Upper lobe of left lung (tissue), 6 donors: ENCODE measurements around the gene TGIF1. TPM values are rescaled to one million over a fixed set of nuclear protein-coding genes. Genes with fewer than 3 reads are reported as not detected.
"Not testable (repeated sequence)": the region's sequence is repeated elsewhere in the genome, so short reads cannot be mapped to it uniquely, and the experiment has no call there.

Experiments used
- ATAC-seq, 2 donors: fragments of 200-7000 bp; cut with Tn5 transposase; one replicate each; pipeline ENCODE4 v1.9.1; 2022; ENCODE audit warnings: mild to moderate bottlenecking in 2 of 2, moderate library complexity in 2 of 2; ENCODE audit not compliant: low FRiP score in 2 of 2
- DNase-seq, 2 donors: peaks; one replicate each; pipeline ENCODE4 v3.0.0-alpha.2; 2019 to 2020
- H3K27ac ChIP-seq, 4 donors: fragments of 200-600 bp; sonication (generic); one replicate each; pipeline ENCODE4 v1.5.1; 2016 to 2019
- H3K27me3 ChIP-seq, 4 donors: fragments of 200-600 bp; sonication (generic); one replicate each; pipeline ENCODE4 v1.5.1; 2017 to 2019
- H3K36me3 ChIP-seq, 4 donors: fragments of 200-600 bp; sonication (generic); one replicate each; pipeline ENCODE4 v1.5.1; 2016 to 2019
- H3K4me1 ChIP-seq, 4 donors: fragments of 200-600 bp; sonication (generic); one replicate each; pipeline ENCODE4 v1.5.1; 2018 to 2019
- H3K4me3 ChIP-seq, 4 donors: fragments of 200-600 bp; sonication (generic); one replicate each; pipeline ENCODE4 v1.5.1; 2017 to 2019; ENCODE audit warnings: mild to moderate bottlenecking in 2 of 4, moderate library complexity in 1 of 4
- H3K9me3 ChIP-seq, 4 donors: fragments of 200-600 bp; sonication (generic); one replicate each; pipeline ENCODE4 v1.5.1; 2018 to 2019
- EP300 ChIP-seq, 4 donors: sonication (generic); formaldehyde crosslinking; IDR thresholded peaks; one replicate each; pipeline ENCODE4 v1.5.1; 2017; ENCODE audit warnings: antibody characterized with exemption in 4 of 4, control low read depth in 2 of 4
- POLR2A ChIP-seq, 4 donors: fragments of 450-650 bp; IDR thresholded peaks; one replicate each; pipeline ENCODE4 v1.5.1; 2016 to 2017; ENCODE audit warnings: antibody characterized with exemption in 4 of 4, mild to moderate bottlenecking in 2 of 4
- POLR2AphosphoS5 ChIP-seq, 2 donors: sonication (generic); formaldehyde crosslinking; IDR thresholded peaks; one replicate each; pipeline ENCODE4 v1.5.1; 2017; ENCODE audit warnings: antibody characterized with exemption in 2 of 2
- WGBS, 2 donors: methylation state at CpG; one replicate each; pipeline ENCODE4 v1.1.5; 2017 to 2018; 5-methylcytosine and 5-hydroxymethylcytosine counted together
- total RNA-seq, 6 donors: library from RNA; depleted of rRNA in 4 of 6; stranded (reverse); fragments of >200 nt in 4 of 6; gene quantifications; one replicate each; pipeline versions ENCODE4 v1.1.0 to v1.2.1, GENCODE V29; 2016 to 2021
- TF ChIP-seq, protein P1 (sequence below), 6 experiments: fragments of 450-650 bp in 4 of 6; fragments of 200-600 bp in 2 of 6; sonication (generic) in 2 of 6; IDR thresholded peaks; one replicate each; pipeline ENCODE4 v1.5.1; 2016 to 2019; ENCODE audit warnings: antibody characterized with exemption in 6 of 6
- donor health status: DM: no; HTN: no; CAD: no; lungs with moderate emphysema.
- donor health status: DM: no; HTN: yes; CAD: no; lungs with severe emphysema.

TGIF1 gene
- total RNA-seq, 6 donors from 2014 or later: 55.8 to 87.0 (median 64.8) TPM

DNA sequence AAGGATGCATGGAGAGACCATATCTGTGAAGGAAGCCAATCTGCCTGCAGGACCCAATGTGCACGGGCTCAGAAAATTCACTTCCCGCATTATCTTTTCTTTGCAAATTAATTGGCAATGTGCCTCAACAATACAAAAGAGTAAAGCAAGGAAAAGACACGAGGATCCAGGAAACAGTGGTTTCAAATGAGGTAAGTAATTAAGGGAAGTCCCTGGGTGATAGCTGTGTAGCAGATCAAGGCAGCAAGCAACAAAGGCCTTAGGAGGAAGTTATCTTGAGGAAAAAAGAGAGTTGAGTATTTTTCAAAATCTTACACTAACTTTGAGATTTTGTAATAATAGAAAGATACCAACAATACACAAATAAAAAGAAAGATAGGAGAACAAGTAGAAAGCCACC is 44.3 kb upstream of the TGIF1 start:
- Histone ChIP-seq H3K27ac (no peak overlapping the region), H3K4me1 (no peaks in the 10 kb centered on the region), H3K36me3 (no peaks in the 10 kb centered on the region), H3K4me3 (no peak overlapping the region), H3K9me3 (no peaks in the 10 kb centered on the region), H3K27me3 (no peaks in the 10 kb centered on the region)
- TF ChIP-seq, protein P1, sequence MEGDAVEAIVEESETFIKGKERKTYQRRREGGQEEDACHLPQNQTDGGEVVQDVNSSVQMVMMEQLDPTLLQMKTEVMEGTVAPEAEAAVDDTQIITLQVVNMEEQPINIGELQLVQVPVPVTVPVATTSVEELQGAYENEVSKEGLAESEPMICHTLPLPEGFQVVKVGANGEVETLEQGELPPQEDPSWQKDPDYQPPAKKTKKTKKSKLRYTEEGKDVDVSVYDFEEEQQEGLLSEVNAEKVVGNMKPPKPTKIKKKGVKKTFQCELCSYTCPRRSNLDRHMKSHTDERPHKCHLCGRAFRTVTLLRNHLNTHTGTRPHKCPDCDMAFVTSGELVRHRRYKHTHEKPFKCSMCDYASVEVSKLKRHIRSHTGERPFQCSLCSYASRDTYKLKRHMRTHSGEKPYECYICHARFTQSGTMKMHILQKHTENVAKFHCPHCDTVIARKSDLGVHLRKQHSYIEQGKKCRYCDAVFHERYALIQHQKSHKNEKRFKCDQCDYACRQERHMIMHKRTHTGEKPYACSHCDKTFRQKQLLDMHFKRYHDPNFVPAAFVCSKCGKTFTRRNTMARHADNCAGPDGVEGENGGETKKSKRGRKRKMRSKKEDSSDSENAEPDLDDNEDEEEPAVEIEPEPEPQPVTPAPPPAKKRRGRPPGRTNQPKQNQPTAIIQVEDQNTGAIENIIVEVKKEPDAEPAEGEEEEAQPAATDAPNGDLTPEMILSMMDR (IDR thresholded peaks at IDR 0.05): no peak
- TF ChIP-seq EP300 (IDR thresholded peaks at IDR 0.05) (no peak), POLR2AphosphoS5 (IDR thresholded peaks at IDR 0.05) (no peak), POLR2A (IDR thresholded peaks at IDR 0.05) (no peak)
- WGBS, 2 donors: 23 to 27% methylated on average over 3 of the region's 3 CpGs
- ATAC-seq (no peak), DNase-seq (no peak)

DNA sequence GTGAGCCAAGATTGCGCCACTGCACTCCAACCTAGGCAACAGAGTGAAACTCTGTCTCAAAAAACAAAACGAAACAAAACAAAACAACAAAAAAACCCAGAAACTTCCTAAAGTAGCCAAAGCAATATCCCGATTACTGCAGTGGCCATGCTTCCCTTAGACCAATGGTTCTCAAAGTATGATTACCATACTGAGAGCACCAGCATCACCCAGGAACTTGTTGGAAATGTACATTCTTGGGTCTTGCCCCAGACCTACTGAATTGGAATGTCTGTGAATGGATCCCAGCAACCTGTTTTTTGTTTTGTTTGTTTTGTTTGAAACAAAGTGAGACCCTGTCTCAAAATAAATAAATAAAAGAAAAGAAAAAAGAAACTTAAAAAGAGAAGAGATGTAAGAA is 41.9 kb upstream of the TGIF1 start:
- peaks cover 0 to 5% (median 1%) of the 10 kb centered on the region in 4 donors for H3K4me1 ChIP-seq
- TF ChIP-seq EP300 (IDR thresholded peaks at IDR 0.05) (no peak), POLR2A (IDR thresholded peaks at IDR 0.05) (no peak)
- TF ChIP-seq, protein P1 (IDR thresholded peaks at IDR 0.05): no peak
- H3K27me3 ChIP-seq: no peaks in the 10 kb centered on the region
- no peak overlapping the region for H3K27ac ChIP-seq
- no peaks in the 10 kb centered on the region for H3K36me3 ChIP-seq
- 95 to 96% methylated on average over 3 of the region's 3 CpGs for WGBS, 2 donors
- no peak overlapping the region for H3K4me3 ChIP-seq
- DNase-seq (no peak), ATAC-seq (no peak)
- no peaks in the 10 kb centered on the region for H3K9me3 ChIP-seq

DNA sequence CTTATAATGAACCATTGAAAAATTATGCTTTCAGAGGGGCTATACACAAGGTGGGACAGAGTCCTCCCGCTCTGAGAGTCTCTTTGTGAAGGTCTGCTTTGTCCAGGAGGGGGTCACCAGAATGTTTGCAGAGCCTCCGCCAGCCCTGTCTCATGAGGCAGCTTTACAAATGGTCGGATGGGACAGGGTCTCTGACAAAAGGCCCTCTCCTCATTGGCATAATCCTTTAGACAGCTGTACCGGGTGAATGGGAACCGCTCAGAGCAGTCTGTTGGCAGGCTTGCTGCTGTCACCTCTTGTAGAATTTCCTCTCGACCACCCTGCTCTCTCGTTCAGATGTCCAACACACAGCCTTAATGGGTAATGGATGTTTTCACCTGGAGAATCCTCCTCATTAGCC is 40.2 kb upstream of the TGIF1 start:
- WGBS, 2 donors: 88 to 93% methylated on average over 7 of the region's 7 CpGs
- Histone ChIP-seq H3K27ac (no peak overlapping the region), H3K27me3 (no peaks in the 10 kb centered on the region), H3K4me3 (no peak overlapping the region), H3K4me1 (peaks cover 0 to 5% (median 1%) of the 10 kb centered on the region in 4 donors), H3K36me3 (no peaks in the 10 kb centered on the region), H3K9me3 (no peaks in the 10 kb centered on the region)
- TF ChIP-seq, protein P1 (IDR thresholded peaks at IDR 0.05): no peak
- TF ChIP-seq POLR2A (IDR thresholded peaks at IDR 0.05) (no peak), EP300 (IDR thresholded peaks at IDR 0.05) (no peak), POLR2AphosphoS5 (IDR thresholded peaks at IDR 0.05) (no peak)
- DNase-seq: no peak
- ATAC-seq: no peak

DNA sequence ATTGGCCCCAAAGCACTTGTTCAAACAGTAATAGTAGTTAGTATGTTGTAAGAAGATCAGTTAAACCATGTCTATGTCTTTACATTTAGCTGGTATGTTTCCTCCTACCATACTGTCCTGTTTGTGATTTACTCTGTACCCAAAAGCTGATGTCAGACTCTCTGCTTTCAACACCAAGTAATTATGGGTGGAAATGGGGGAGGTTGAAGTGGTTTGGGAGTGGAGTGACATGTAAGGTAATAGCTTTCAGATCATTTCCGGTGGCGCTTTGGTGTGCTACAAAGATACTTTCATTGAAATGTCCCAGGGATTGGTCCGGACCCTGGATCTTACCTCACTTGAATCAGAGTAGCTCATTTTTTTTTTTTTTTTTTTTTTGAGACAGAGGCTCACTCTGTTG is 39.7 kb upstream of the TGIF1 start:
- no peak overlapping the region for H3K27ac ChIP-seq
- no peak overlapping the region for H3K4me3 ChIP-seq
- H3K36me3 ChIP-seq: no peaks in the 10 kb centered on the region
- no peak for DNase-seq
- ATAC-seq: no peak
- H3K9me3 ChIP-seq: no peaks in the 10 kb centered on the region
- TF ChIP-seq POLR2A (IDR thresholded peaks at IDR 0.05) (no peak), POLR2AphosphoS5 (IDR thresholded peaks at IDR 0.05) (no peak), EP300 (IDR thresholded peaks at IDR 0.05) (no peak)
- TF ChIP-seq, protein P1 (IDR thresholded peaks at IDR 0.05): no peak
- H3K27me3 ChIP-seq: no peaks in the 10 kb centered on the region
- WGBS, 2 donors: 92 to 93% methylated on average over 3 of the region's 3 CpGs
- peaks cover 0 to 5% (median 1%) of the 10 kb centered on the region in 4 donors for H3K4me1 ChIP-seq

DNA sequence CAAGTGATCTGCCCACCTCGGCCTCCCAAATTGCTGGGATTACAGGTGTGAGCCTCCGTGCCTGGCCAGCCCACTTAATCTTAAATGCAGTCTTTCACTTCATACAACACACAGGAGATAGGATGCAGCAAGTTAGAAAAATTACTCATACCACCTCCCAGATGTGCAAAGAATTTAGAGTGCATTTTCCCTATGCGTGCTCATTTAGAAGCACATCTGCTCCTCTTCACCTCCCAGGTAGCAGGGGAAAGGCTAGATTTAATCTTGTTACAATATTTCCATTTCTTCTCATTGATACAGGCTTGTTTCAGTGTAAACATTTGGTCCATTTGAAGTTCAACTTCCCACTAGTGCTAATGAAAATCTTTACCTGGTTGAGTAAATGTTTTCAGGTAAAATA is 39.1 kb upstream of the TGIF1 start:
- not testable (repeated sequence) for H3K27ac ChIP-seq, ATAC-seq, H3K36me3 ChIP-seq, H3K9me3 ChIP-seq, H3K27me3 ChIP-seq, H3K4me1 ChIP-seq, H3K4me3 ChIP-seq, DNase-seq
- 97 to 100% methylated on average over 2 to 3 of the region's 3 CpGs for WGBS, 2 donors
